ENCODE results near the gene PIM1. TPM values are rescaled to one million over a fixed set of nuclear protein-coding genes. Genes with fewer than 3 reads are reported as not detected.

PIM1 gene
- total RNA-seq, 2 donors from 2014 or later, result 7.3 to 10.6 TPM

- WGBS, 2 donors, result 69 to 72% methylated on average over 11 of the region's 11 CpGs
- ATAC-seq (peak; percentile 66), DNase-seq (peak; percentile 20 to 63 (median 34))
- H3K36me3 ChIP-seq (replicated peaks in 1 of 2; ENCODE audit: insufficient read depth in 1 of 2, low read depth in 2 of 2), result no peaks in the 10 kb centered on the region
- H3K4me3 ChIP-seq, result no peak overlapping the region
- no peaks in the 10 kb centered on the region for H3K27me3 ChIP-seq
- peaks cover 19% of the 10 kb centered on the region for H3K4me1 ChIP-seq
- intact Hi-C loops (cut with DNase I), result no loop called here
- no peak for TF ChIP-seq POLR2A (IDR thresholded peaks at IDR 0.05)
- no peak for TF ChIP-seq CTCF (IDR thresholded peaks at IDR 0.05)
- H3K27ac ChIP-seq, result peak overlapping the region; percentile 7 to 70 (median 31)
- no peaks in the 10 kb centered on the region for H3K9me3 ChIP-seq
These were observed 35.4 kb upstream of the PIM1 start for GRCh38 chr6:37134396-37135191.

GRCh38 chr6:37135835-37136694, 33.9 kb upstream of the PIM1 start:
- WGBS, 2 donors, result 54 to 61% methylated on average over 9 of the region's 9 CpGs
- Histone ChIP-seq H3K27me3 (no peaks in the 10 kb centered on the region), H3K9me3 (no peaks in the 10 kb centered on the region), H3K36me3 (replicated peaks in 1 of 2; ENCODE audit: insufficient read depth in 1 of 2, low read depth in 2 of 2) (no peaks in the 10 kb centered on the region), H3K4me3 (no peak overlapping the region), H3K4me1 (peaks cover 19% of the 10 kb centered on the region), H3K27ac (no peak overlapping the region)
- DNase-seq, result peak in 1 of 4 donors; percentile 31
- no peak for ATAC-seq
- intact Hi-C loops (cut with DNase I), result no loop called here
- no peak for TF ChIP-seq POLR2A (IDR thresholded peaks at IDR 0.05)
- no peak for TF ChIP-seq CTCF (IDR thresholded peaks at IDR 0.05)

GRCh38 chr6:37136821-37137200, 33.1 kb upstream of the PIM1 start:
- H3K9me3 ChIP-seq, result no peaks in the 10 kb centered on the region
- H3K4me3 ChIP-seq, result no peak overlapping the region
- 80 to 88% methylated on average over 7 of the region's 7 CpGs for WGBS, 2 donors
- no peak for DNase-seq
- no peak for ATAC-seq
- H3K27ac ChIP-seq, result no peak overlapping the region
- no peaks in the 10 kb centered on the region for H3K27me3 ChIP-seq
- TF ChIP-seq POLR2A (IDR thresholded peaks at IDR 0.05) (no peak), CTCF (IDR thresholded peaks at IDR 0.05) (no peak)
- intact Hi-C loops (cut with DNase I), result no loop called here
- peaks cover 19% of the 10 kb centered on the region for H3K4me1 ChIP-seq
- H3K36me3 ChIP-seq (replicated peaks in 1 of 2; ENCODE audit: insufficient read depth in 1 of 2, low read depth in 2 of 2), result no peaks in the 10 kb centered on the region

GRCh38 chr6:37137201-37138090, 32.5 kb upstream of the PIM1 start:
- H3K4me3 ChIP-seq, result no peak overlapping the region
- H3K27me3 ChIP-seq, result no peaks in the 10 kb centered on the region
- 71% methylated on average over 19 of the region's 19 CpGs for WGBS, 2 donors
- H3K36me3 ChIP-seq (replicated peaks in 1 of 2; ENCODE audit: insufficient read depth in 1 of 2, low read depth in 2 of 2), result no peaks in the 10 kb centered on the region
- H3K9me3 ChIP-seq, result no peaks in the 10 kb centered on the region
- intact Hi-C loops (cut with DNase I), result no loop called here
- H3K27ac ChIP-seq, result peak overlapping the region in 3 of 4 donors; percentile 3 to 54 (median 21)
- DNase-seq, result peak in 1 of 4 donors; percentile 32
- ATAC-seq, result peak; percentile 76
- H3K4me1 ChIP-seq, result peaks cover 19% of the 10 kb centered on the region
- TF ChIP-seq CTCF (IDR thresholded peaks at IDR 0.05), result no peak
- TF ChIP-seq POLR2A (IDR thresholded peaks at IDR 0.05), result peak in 1 of 3 donors; percentile 26

All from body of pancreas (tissue), 4 donors.